PC-9 (cell line): ENCODE data around the gene SPTB.

Experiments used
- EZH2 ChIP-seq: fragments of 200-600 bp; sonication (generic); IDR thresholded peaks from 2 replicates; pipeline ENCODE4 v1.8.0; 2017; ENCODE audit warnings: antibody characterized with exemption, low read depth
- TF ChIP-seq, protein P1 (sequence below): fragments of 200-600 bp; sonication (generic); conservative IDR thresholded peaks from 2 replicates; pipeline ENCODE4 v1.6.1; 2017; ENCODE audit warnings: mixed run types, antibody characterized with exemption, mild to moderate bottlenecking, moderate library complexity

DNA sequence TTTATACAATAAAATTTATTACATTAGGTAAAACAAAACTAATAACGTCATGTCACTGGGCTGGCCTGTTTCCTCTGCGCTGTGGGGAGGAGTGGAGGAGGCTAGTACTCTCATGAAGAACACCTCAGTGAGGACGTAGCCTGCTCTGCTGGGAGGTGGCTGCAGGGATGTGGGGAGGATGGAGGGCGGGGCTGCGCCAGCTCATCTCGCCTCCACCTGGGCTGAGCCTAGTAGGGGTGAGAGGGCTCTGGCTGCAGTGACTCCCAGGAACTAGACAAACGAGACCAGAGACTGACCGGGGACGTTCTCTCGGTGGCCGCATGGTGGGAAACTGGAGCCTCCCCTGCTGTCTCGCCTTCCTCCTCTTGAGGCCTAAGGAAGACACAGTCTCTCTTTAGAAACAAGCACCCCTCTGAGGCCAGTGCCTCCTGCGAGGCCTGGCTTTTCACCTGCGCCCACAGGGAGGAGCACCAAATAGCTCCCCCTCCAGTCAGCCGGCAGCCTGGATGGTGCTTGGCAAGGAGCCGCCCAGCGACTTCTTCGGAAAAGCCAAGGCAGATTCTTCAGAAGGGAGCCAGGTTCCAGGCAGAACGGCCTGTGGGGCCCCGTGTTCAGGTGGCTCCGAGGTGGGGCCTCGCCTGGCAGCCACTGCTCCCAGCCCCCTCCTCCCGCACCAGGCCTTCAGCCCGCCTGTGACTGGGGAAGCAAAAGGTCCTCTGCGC lies 113.1 kb downstream of the SPTB start:
- no peak for TF ChIP-seq EZH2
- TF ChIP-seq, protein P1, sequence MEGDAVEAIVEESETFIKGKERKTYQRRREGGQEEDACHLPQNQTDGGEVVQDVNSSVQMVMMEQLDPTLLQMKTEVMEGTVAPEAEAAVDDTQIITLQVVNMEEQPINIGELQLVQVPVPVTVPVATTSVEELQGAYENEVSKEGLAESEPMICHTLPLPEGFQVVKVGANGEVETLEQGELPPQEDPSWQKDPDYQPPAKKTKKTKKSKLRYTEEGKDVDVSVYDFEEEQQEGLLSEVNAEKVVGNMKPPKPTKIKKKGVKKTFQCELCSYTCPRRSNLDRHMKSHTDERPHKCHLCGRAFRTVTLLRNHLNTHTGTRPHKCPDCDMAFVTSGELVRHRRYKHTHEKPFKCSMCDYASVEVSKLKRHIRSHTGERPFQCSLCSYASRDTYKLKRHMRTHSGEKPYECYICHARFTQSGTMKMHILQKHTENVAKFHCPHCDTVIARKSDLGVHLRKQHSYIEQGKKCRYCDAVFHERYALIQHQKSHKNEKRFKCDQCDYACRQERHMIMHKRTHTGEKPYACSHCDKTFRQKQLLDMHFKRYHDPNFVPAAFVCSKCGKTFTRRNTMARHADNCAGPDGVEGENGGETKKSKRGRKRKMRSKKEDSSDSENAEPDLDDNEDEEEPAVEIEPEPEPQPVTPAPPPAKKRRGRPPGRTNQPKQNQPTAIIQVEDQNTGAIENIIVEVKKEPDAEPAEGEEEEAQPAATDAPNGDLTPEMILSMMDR: no peak
